ENCODE results near the gene CST1.
A peak's percentile ranks its signal among the peaks of the same experiment; 100 is the strongest.
"Not testable (repeated sequence)": the region's sequence is repeated elsewhere in the genome, so short reads cannot be mapped to it uniquely, and the experiment has no call there.

Gene CST1

DNA sequence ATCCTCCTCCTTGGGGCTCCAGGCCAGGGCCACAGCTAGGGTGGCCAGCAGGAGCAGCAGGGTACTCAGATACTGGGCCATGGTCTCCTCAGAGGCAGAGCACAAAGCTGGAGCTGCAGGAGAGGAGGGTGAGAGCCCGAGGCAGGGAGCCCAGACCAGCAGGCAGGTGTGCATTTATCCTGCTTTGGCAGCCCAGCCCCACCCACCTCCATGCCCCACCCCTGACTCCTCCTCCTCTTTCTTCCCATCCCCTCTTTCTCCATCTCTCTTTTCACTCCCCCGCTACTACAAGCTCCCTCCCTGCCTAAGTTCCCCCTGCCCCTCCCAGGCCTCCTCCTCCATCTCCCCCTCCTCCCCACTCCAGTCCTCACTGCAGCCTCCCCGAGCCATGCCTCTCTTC is at the start of gene CST1:
Gene CST1, minus strand, starts transcription at position 150 of the 400 bp plus-strand sequence. Its CDS starts 69 bp downstream, at position 81.
- DNase-seq (ENCODE audit: low read depth in 3 of 3) = not testable (repeated sequence)

- DNase-seq (ENCODE audit: low read depth in 3 of 3) = peak in 1 of 3 experiments; percentile 32
Observed at GRCh38 chr20:23799216-23799847, 48.6 kb upstream of the CST1 start.

GRCh38 chr20:23795526-23795925 is 44.8 kb upstream of the CST1 start:
- DNase-seq (ENCODE audit: low read depth in 3 of 3) = no peak

DNA sequence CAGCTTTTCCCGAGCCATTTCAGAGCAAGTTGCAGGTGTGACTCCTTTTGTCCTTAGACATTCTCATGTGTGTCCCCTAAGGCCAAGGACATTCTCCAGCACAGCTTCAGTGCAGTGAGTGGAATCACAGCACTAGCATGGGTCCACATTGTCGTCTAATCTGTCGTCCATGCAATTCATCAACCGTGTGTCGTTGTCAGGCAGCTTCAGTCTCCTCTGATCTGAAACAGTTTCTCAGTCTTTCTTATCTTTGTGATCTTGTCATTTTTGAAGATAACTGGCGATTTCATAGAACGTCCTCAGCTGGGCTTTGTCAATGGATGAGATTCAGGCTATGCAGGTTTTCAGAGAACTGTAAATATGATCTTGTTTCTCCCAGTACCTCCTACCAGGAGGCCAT is 44.1 kb upstream of the CST1 start:
- no peak for DNase-seq (ENCODE audit: low read depth in 3 of 3)

DNA sequence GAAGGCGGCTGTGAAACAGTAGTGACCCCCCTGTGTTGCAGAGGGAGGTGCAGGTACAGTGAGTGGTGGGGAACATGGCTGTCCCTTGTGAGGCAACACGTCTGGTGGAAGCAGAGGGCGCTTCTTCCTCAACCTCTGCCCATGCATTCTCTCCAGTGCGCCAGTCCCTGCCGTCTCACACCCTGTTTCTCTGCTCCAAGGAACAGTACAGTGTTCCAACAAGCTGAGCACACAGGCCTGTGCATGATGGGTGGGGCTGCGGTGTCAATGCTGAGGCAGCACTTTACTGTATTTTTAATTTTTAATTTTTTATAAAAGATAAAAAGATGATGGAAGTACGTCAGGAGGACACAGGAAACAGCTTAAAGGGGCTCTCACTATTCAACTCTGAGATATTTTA is 43.3 kb upstream of the CST1 start:
- no peak for DNase-seq (ENCODE audit: low read depth in 3 of 3)

GRCh38 chr20:23783447-23783846 is 32.7 kb upstream of the CST1 start:
- no peak for DNase-seq (ENCODE audit: low read depth in 3 of 3)

DNA sequence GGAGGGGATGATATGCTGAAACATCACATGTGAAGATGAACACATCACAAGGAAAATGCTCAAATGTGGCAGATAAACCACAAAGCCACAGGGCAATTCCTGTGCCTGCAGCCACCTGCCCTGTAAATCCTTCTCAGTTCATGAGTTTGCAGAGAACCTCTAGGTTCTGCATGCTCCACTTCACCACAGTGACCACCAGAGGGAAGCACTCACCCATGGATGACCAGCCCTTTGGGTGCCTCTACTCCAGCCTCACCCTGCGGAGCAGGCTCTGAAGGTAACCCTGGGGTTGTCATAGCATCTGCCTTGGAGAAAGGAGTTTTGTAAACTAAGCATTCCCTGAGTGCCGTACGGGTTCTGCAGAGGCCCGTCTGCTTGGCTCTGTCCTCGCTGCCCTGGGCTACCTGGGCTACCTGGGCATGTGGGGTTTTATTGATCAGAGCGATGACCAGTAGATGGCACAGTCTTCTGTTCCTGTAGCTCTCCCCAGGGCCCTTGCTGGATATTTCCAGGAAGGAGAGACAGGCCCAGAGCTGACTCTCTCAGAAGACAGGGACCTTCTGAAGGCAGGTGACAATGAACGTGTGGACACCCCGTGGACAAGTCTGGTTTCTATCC is 31.7 kb upstream of the CST1 start:
- DNase-seq (ENCODE audit: low read depth in 3 of 3) = peak in 1 of 3 experiments; percentile 1

- not testable (repeated sequence) for DNase-seq (ENCODE audit: low read depth in 3 of 3)
Observed at GRCh38 chr20:23778676-23779075, 27.9 kb upstream of the CST1 start.

DNA sequence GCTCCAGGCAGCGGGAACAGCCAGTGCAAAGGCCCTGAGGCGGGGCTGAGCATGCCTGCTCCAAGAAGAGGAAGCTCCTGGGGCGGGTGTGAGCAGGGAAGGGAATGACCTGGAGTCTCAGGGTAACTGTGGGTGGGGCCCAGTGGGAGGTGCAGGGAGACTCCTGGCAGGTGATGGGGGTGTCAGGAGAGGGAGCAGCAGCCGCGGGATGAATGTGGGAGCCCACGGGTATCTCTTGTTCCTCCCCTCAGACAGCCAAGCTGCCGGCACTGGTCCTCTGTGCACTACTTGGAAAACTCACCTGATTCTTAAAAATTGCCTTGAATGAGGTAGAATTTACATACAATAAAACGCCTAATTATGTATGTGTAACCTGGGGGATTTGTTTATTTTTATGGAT is 26.6 kb upstream of the CST1 start:
- DNase-seq (ENCODE audit: low read depth in 3 of 3) = not testable (repeated sequence)

GRCh38 chr20:23776067-23776771 is 25.5 kb upstream of the CST1 start:
- DNase-seq (ENCODE audit: low read depth in 3 of 3) = no peak

DNA sequence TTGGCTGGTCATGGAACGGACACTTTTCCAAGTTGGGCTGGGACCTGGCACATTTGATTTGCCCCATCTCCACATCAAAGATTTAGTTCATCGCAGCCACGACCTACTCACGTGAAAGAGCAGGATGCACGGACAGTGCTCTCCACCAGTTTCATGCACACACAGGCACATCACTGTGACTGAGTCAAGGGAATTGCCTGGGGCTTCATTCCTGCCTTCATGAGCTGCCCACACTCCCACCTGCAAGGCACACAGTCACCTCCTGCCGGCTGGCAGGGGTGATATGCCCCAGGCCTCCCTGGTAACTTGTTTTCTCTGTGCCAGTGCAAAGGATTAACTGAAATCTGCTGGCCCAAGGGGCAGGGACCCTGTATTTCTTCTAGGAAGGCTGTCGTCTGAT is 23.3 kb upstream of the CST1 start:
- no peak for DNase-seq (ENCODE audit: low read depth in 3 of 3)

- no peak for DNase-seq (ENCODE audit: low read depth in 3 of 3)
Observed at GRCh38 chr20:23773579-23773978, 22.8 kb upstream of the CST1 start.

DNA sequence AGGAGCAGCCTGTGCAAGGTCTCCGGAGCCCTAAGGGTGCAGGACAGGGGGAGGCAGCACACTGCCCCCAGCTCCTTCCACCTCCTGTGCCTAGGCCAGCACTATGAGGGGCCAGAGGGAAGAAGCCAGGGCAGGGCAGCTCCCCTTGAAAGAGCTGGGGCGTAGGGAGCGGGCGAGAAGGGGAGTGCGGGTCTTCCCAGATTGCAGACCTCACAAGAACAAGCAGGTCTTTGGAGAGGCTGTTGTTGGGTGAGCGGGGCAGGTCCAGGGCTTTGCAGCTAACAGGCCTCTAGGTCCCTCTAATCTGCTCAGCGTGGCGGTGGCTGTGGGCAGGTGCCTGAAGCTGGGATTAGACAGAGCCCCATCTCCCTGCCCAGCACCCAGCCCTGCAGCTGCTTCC is 22.4 kb upstream of the CST1 start:
- no peak for DNase-seq (ENCODE audit: low read depth in 3 of 3)

DNA sequence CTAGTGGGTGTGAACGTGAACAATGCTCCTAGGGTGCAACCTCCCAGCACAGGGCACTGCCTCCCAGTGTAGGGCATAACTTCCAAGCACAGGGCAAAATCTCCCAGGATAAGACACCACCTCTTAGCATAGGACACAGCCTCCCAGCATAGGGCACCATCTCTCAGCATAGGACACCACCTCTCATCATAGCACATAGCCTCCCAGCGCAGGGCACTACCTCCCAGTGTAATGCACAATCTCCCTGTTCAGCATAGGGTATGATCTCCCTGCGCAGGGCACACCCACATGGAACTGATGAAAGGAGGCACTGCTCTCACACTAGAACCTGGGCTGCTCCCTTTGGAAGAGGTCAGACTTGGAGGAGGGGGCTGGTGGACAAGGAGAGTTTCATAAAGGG is 21.3 kb upstream of the CST1 start:
- DNase-seq (ENCODE audit: low read depth in 3 of 3) = no peak

- no peak for DNase-seq (ENCODE audit: low read depth in 3 of 3)
Observed at GRCh38 chr20:23770384-23770783, 19.6 kb upstream of the CST1 start.

- DNase-seq (ENCODE audit: low read depth in 3 of 3) = not testable (repeated sequence)
Observed at GRCh38 chr20:23768520-23768919, 17.8 kb upstream of the CST1 start.

DNA sequence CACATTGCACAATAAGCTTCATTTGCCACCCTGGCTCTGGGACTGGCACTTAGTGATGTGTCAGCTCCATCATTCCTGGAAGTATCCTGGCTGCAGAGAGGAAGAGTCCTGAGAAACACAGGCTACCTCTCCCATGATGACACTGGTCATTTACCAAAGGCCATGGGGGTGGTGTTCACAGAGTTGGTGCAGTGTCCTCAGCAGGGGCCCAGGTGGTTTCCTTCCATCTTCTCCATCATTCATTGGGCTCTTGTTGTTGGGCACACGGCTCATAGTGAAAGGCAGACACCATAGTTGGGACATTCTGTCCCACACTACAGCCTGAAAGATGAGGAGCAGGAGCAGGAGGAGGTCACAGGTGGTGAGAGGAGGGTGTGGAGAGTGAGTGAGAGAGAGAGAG is 15.8 kb upstream of the CST1 start:
- no peak for DNase-seq (ENCODE audit: low read depth in 3 of 3)

- no peak for DNase-seq (ENCODE audit: low read depth in 3 of 3)
Observed at GRCh38 chr20:23765578-23765977, 14.8 kb upstream of the CST1 start.

DNA sequence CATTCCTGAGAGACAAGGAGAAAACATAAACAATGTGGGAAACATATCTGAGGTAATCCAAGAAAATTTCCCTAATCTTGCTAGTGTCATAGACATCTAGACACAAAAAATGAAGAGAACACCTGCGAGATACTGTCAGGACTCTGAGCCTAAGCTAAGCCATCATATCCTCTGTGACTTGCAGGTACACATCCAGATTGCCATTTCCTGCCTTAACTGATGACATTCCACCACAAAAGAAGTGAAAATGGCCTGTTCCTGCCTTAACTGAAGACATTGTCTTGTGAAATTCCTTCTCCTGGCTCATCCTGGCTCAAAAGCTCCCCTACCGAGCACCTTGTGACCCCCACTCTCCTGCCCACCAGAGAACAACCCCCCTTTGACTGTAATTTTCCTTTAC is 13.9 kb upstream of the CST1 start:
- DNase-seq (ENCODE audit: low read depth in 3 of 3) = not testable (repeated sequence)

DNA sequence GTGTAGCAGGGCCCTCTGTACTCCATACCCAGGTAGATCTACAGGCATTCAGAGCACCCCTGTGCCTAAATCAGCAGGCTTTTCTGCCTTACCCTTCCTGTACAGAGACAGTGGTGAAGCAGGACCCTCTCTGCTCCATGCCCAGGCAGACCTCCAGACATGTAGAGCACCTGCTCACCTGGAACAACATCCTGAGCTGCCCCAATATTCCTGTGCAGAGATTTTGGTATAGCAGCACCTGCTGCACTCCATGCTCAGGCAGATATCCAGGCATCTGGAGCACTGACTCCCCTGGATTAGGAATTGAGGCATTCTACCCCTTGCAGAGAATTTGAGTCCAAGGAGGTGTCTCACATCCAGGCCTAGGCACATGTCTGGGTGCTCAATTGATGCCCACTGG is 12.6 kb upstream of the CST1 start:
- DNase-seq (ENCODE audit: low read depth in 3 of 3) = no peak

DNA sequence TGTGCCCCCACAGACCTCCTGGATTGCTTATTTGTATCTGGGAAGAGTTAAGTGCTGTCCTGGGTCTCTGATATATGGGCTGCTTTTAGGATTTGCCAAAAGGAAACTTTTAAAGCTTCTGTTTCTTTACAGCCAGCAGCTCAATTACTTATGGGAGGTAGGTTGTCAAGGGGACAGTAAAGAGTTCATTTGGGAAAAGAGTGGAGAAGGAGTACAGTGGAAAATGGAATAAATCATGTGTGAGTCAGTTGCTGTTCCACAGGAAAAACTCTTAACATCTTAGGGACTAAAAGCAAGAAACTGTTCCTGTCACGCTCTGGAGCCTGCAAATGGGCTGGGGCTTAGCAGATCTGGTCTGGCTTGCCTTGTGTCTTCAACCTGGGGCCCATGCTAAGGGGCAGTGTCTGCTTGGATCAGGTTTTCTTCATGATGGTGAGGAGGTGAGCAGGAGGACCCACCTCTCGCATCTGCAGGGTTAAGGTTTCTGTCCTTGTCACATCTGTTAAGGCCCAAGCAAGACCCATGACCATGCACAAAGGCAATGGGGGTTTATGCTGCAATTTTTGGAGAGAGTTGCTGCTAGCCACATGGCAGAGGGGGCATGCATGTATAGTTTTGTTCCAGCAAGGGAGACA is 8.7 kb upstream of the CST1 start:
- no peak for DNase-seq (ENCODE audit: low read depth in 3 of 3)

GRCh38 chr20:23756792-23757191 is 6.1 kb upstream of the CST1 start:
- not testable (repeated sequence) for DNase-seq (ENCODE audit: low read depth in 3 of 3)
